DOHH2 (cell line): ENCODE measurements around the gene TUFT1.
A peak's percentile ranks its signal among the peaks of the same experiment; 100 is the strongest.

ENCODE experiments used
- H3F3A ChIP-seq: fragments of 200-600 bp; sonication (generic), shearing (Covaris generic); 2 replicates; pipeline ENCODE4 v1.6.0; 2016; ENCODE audit warnings: antibody characterized with exemption, mild to moderate bottlenecking; ENCODE audit not compliant: control insufficient read depth, insufficient read depth
- H3K27ac ChIP-seq: fragments of 200-600 bp; sonication (generic); 2 replicates; pipeline ENCODE4 v1.5.1; 2014; ENCODE audit warnings: low read depth, mild to moderate bottlenecking, low read length, moderate library complexity
- H3K27me3 ChIP-seq: fragments of 200-600 bp; sonication (generic); 2 replicates; pipeline ENCODE4 v1.6.1; 2014; ENCODE audit warnings: mild to moderate bottlenecking, low read length, mixed read lengths; ENCODE audit not compliant: control insufficient read depth
- H3K36me3 ChIP-seq: fragments of 200-600 bp; sonication (generic); 2 replicates; pipeline ENCODE4 v1.6.1; 2014; ENCODE audit warnings: mild to moderate bottlenecking, low read length, moderate library complexity, mixed read lengths; ENCODE audit not compliant: control insufficient read depth
- H3K4me1 ChIP-seq: fragments of 200-600 bp; sonication (generic); 2 replicates; pipeline ENCODE4 v1.6.1; 2014; ENCODE audit warnings: mild to moderate bottlenecking, low read length, mixed read lengths; ENCODE audit not compliant: control insufficient read depth
- H3K4me2 ChIP-seq: fragments of 200-600 bp; sonication (generic); 2 replicates; pipeline ENCODE4 v1.6.0; 2014; ENCODE audit warnings: mild to moderate bottlenecking, low read length, moderate library complexity
- H3K4me3 ChIP-seq: fragments of 200-600 bp; sonication (generic); 2 replicates; pipeline ENCODE4 v1.5.1; 2014; ENCODE audit warnings: mild to moderate bottlenecking, low read length, mixed read lengths
- H3K79me2 ChIP-seq: fragments of 200-600 bp; sonication (generic); 2 replicates; pipeline ENCODE4 v1.6.1; 2014; ENCODE audit warnings: mild to moderate bottlenecking, low read length, mixed read lengths; ENCODE audit not compliant: control insufficient read depth
- H3K9me2 ChIP-seq: fragments of 200-600 bp; sonication (generic); replicated peaks from 2 replicates; pipeline ENCODE4 v1.6.1; 2014; ENCODE audit warnings: mild to moderate bottlenecking, low read length, mixed read lengths; ENCODE audit not compliant: control insufficient read depth
- H3K9me3 ChIP-seq: fragments of 200-600 bp; sonication (generic); 2 replicates; pipeline ENCODE4 v1.6.1; 2014; ENCODE audit warnings: antibody characterized with exemption, low read length, mixed read lengths; ENCODE audit not compliant: control insufficient read depth, insufficient read depth
- H4K20me1 ChIP-seq: fragments of 200-600 bp; sonication (generic); 2 replicates; pipeline ENCODE4 v1.6.0; 2014; ENCODE audit warnings: low read depth, mild to moderate bottlenecking, antibody characterized with exemption, low read length, moderate library complexity; ENCODE audit not compliant: control insufficient read depth, insufficient read depth
- EZH2phosphoT487 ChIP-seq: fragments of 200-600 bp; sonication (generic); IDR thresholded peaks from 2 replicates; pipeline ENCODE4 v1.6.1; 2017; ENCODE audit warnings: borderline replicate concordance, mild to moderate bottlenecking, antibody characterized with exemption, low read length, moderate library complexity, mixed read lengths
- TF ChIP-seq, protein P1 (sequence below): fragments of 200-600 bp; sonication (generic); IDR thresholded peaks from one replicate; pipeline ENCODE4 v1.5.1; 2014; ENCODE audit warnings: antibody characterized with exemption, mild to moderate bottlenecking, low read depth, low read length; ENCODE audit not compliant: poor library complexity, severe bottlenecking

Gene TUFT1

GRCh38 chr1:151510020-151510405 lies 30.1 kb upstream of the TUFT1 start:
- H4K20me1 ChIP-seq = no peaks in the 10 kb centered on the region
- H3K4me3 ChIP-seq = peak overlapping the region; percentile 80
- peaks cover 24% of the 10 kb centered on the region for H3K27me3 ChIP-seq
- H3F3A ChIP-seq = peaks cover 7% of the 10 kb centered on the region; the same call in 1 of the 2 replicates
- TF ChIP-seq EZH2phosphoT487 = no peak
- TF ChIP-seq, protein P1, sequence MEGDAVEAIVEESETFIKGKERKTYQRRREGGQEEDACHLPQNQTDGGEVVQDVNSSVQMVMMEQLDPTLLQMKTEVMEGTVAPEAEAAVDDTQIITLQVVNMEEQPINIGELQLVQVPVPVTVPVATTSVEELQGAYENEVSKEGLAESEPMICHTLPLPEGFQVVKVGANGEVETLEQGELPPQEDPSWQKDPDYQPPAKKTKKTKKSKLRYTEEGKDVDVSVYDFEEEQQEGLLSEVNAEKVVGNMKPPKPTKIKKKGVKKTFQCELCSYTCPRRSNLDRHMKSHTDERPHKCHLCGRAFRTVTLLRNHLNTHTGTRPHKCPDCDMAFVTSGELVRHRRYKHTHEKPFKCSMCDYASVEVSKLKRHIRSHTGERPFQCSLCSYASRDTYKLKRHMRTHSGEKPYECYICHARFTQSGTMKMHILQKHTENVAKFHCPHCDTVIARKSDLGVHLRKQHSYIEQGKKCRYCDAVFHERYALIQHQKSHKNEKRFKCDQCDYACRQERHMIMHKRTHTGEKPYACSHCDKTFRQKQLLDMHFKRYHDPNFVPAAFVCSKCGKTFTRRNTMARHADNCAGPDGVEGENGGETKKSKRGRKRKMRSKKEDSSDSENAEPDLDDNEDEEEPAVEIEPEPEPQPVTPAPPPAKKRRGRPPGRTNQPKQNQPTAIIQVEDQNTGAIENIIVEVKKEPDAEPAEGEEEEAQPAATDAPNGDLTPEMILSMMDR = no peak
- no peaks in the 10 kb centered on the region for H3K36me3 ChIP-seq
- H3K9me3 ChIP-seq = no peaks in the 10 kb centered on the region
- H3K9me2 ChIP-seq = no peaks in the 10 kb centered on the region
- H3K4me2 ChIP-seq = peak overlapping the region; percentile 94
- peaks cover 27% of the 10 kb centered on the region for H3K4me1 ChIP-seq
- H3K79me2 ChIP-seq = no peaks in the 10 kb centered on the region
- no peak overlapping the region for H3K27ac ChIP-seq

- H3K27me3 ChIP-seq = peaks cover 24% of the 10 kb centered on the region
- peak overlapping the region; percentile 94 for H3K4me2 ChIP-seq
- no peaks in the 10 kb centered on the region for H3K36me3 ChIP-seq
- TF ChIP-seq EZH2phosphoT487 = no peak
- TF ChIP-seq, protein P1 = no peak
- no peaks in the 10 kb centered on the region for H3K79me2 ChIP-seq
- no peaks in the 10 kb centered on the region for H3K9me3 ChIP-seq
- peak overlapping the region; percentile 80 for H3K4me3 ChIP-seq
- H3K9me2 ChIP-seq = no peaks in the 10 kb centered on the region
- peaks cover 7% of the 10 kb centered on the region; the same call in 1 of the 2 replicates for H3F3A ChIP-seq
- no peaks in the 10 kb centered on the region for H4K20me1 ChIP-seq
- peaks cover 27% of the 10 kb centered on the region for H3K4me1 ChIP-seq
- H3K27ac ChIP-seq = no peak overlapping the region
Observed at GRCh38 chr1:151510614-151510956, 29.5 kb upstream of the TUFT1 start.

- Histone ChIP-seq H3K4me2 (peak within 1 kb of the TSS; percentile 94), H3K36me3 (no peaks in the 10 kb centered on the region), H3K9me2 (no peaks in the 10 kb centered on the region), H3K27me3 (peaks cover 21% of the 10 kb centered on the region), H3K4me3 (peak within 1 kb of the TSS; percentile 80), H3F3A (peaks cover 7% of the 10 kb centered on the region; the same call in 1 of the 2 replicates), H3K4me1 (peaks cover 27% of the 10 kb centered on the region), H3K79me2 (no peaks in the 10 kb centered on the region), H3K27ac (no peak within 1 kb of the TSS), H4K20me1 (no peaks in the 10 kb centered on the region), H3K9me3 (no peaks in the 10 kb centered on the region)
- no peak for TF ChIP-seq EZH2phosphoT487
- TF ChIP-seq, protein P1 = no peak
Observed at GRCh38 chr1:151510957-151511635, 29.0 kb upstream of the TUFT1 start, which contains the start of gene CGN. Gene CGN (plus strand): TSS chr1:151511387. CDS start chr1:151518520, 7,133 bp downstream.
